Neural cell (in vitro differentiated cells): ENCODE data around the gene CDHR5. TPM values are rescaled to one million over a fixed set of nuclear protein-coding genes. Genes with fewer than 3 reads are reported as not detected.

Experiments
- H2AFZ ChIP-seq: fragments of 200-600, 300-800 bp; sonication (generic), shearing (Covaris generic); 2 replicates; pipeline ENCODE4 v1.6.0; 2014; ENCODE audit warnings: low read depth, mild to moderate bottlenecking, antibody characterized with exemption, low read length, moderate library complexity
- H3F3A ChIP-seq: fragments of 200-600 bp; shearing (Covaris generic); 2 replicates; pipeline ENCODE4 v1.6.1; 2016; ENCODE audit warnings: mild to moderate bottlenecking, moderate library complexity, mixed read lengths, antibody characterized with exemption, low read length; ENCODE audit not compliant: insufficient read depth, poor library complexity, severe bottlenecking
- H3K27ac ChIP-seq: fragments of 200-600, 300-800 bp; sonication (generic), shearing (Covaris generic); 2 replicates; pipeline ENCODE4 v1.5.1; 2014; ENCODE audit warnings: mild to moderate bottlenecking, low read length, moderate library complexity
- H3K27me3 ChIP-seq: fragments of 300-800, 200-600 bp; sonication (generic), shearing (Covaris generic); 2 replicates; pipeline ENCODE4 v1.6.0; 2014; ENCODE audit warnings: mild to moderate bottlenecking, low read depth, low read length, moderate library complexity; ENCODE audit not compliant: insufficient read depth
- H3K36me3 ChIP-seq: fragments of 300-800, 200-600 bp; sonication (generic), shearing (Covaris generic); 2 replicates; pipeline ENCODE4 v1.5.1; 2014; ENCODE audit warnings: mild to moderate bottlenecking, antibody characterized with exemption, low read length, moderate library complexity; ENCODE audit not compliant: insufficient read depth
- H3K4me2 ChIP-seq: fragments of 300-800, 200-600 bp; sonication (generic), shearing (Covaris generic); 2 replicates; pipeline ENCODE4 v1.6.0; 2014; ENCODE audit warnings: mild to moderate bottlenecking, low read length
- H3K4me3 ChIP-seq: fragments of 300-800, 200-600 bp; sonication (generic), shearing (Covaris generic); 2 replicates; pipeline ENCODE4 v1.5.1; 2014; ENCODE audit warnings: mild to moderate bottlenecking, low read length, moderate library complexity
- H3K79me2 ChIP-seq: fragments of 200-600 bp; shearing (Covaris generic); replicated peaks from 2 replicates; pipeline ENCODE4 v1.6.0; 2014; ENCODE audit warnings: mild to moderate bottlenecking, low read length, moderate library complexity; ENCODE audit not compliant: insufficient read depth
- H3K9ac ChIP-seq: fragments of 300-800, 200-600 bp; sonication (generic), shearing (Covaris generic); 2 replicates; pipeline ENCODE4 v1.6.1; 2016; ENCODE audit warnings: mild to moderate bottlenecking, low read length, mixed read lengths
- H3K9me2 ChIP-seq: fragments of 200-600 bp; shearing (Covaris generic); 2 replicates; pipeline ENCODE4 v1.6.1; 2016; ENCODE audit warnings: mild to moderate bottlenecking, low read length, mixed read lengths; ENCODE audit not compliant: insufficient read depth
- H3K9me3 ChIP-seq: fragments of 200-600, 300-800 bp; sonication (generic), shearing (Covaris generic); 2 replicates; pipeline ENCODE4 v1.6.1; 2016; ENCODE audit warnings: mild to moderate bottlenecking, mixed run types, low read length, moderate library complexity, mixed read lengths
- H4K20me1 ChIP-seq: fragments of 200-600 bp; shearing (Covaris generic); 2 replicates; pipeline ENCODE4 v1.6.1; 2016; ENCODE audit warnings: mild to moderate bottlenecking, mixed run types; ENCODE audit not compliant: insufficient read depth
- EP300 ChIP-seq: fragments of 450-650 bp; conservative IDR thresholded peaks from 2 replicates; pipeline ENCODE4 v1.6.1; 2014; ENCODE audit warnings: antibody characterized with exemption, mild to moderate bottlenecking, moderate library complexity; ENCODE audit not compliant: poor library complexity, severe bottlenecking
- EZH2 ChIP-seq: fragments of 200-600, 300-800 bp; shearing (Covaris generic), sonication (generic); IDR thresholded peaks from 2 replicates; pipeline ENCODE4 v1.6.1; 2014; ENCODE audit warnings: antibody characterized with exemption, low read length, borderline replicate concordance, mild to moderate bottlenecking; ENCODE audit not compliant: insufficient read depth, poor library complexity, severe bottlenecking
- MXI1 ChIP-seq: fragments of 450-650 bp; conservative IDR thresholded peaks from 2 replicates; pipeline ENCODE4 v1.6.1; 2014; ENCODE audit warnings: antibody characterized with exemption, mild to moderate bottlenecking; ENCODE audit not compliant: poor library complexity, severe bottlenecking
- POLR2AphosphoS5 ChIP-seq: IDR thresholded peaks from 2 replicates; pipeline ENCODE4 v1.6.1; 2012
- RAD21 ChIP-seq: fragments of 450-650 bp; conservative IDR thresholded peaks from 2 replicates; pipeline ENCODE4 v1.6.1; 2014; ENCODE audit warnings: antibody characterized with exemption, mild to moderate bottlenecking, moderate library complexity
- REST ChIP-seq: IDR thresholded peaks from 2 replicates; pipeline ENCODE4 v1.6.1; 2012; ENCODE audit warnings: borderline replicate concordance
- SMC3 ChIP-seq: fragments of 450-650 bp; conservative IDR thresholded peaks from 2 replicates; pipeline ENCODE4 v1.6.1; 2014; ENCODE audit warnings: antibody characterized with exemption, mild to moderate bottlenecking, moderate library complexity; ENCODE audit not compliant: poor library complexity
- TAF1 ChIP-seq: IDR thresholded peaks from 2 replicates; pipeline ENCODE4 v1.6.1; 2012; ENCODE audit warnings: low read depth
- polyA plus RNA-seq: library from polyadenylated mRNA; depleted of rRNA; stranded (reverse); fragments of >200 nt; gene quantifications from 2 replicates; pipeline ENCODE4 v1.2.3, GENCODE V29; 2014
- TF ChIP-seq, protein P1 (sequence below): fragments of 450-650 bp; IDR thresholded peaks from 2 replicates; pipeline ENCODE4 v1.5.1; 2014; ENCODE audit warnings: antibody characterized with exemption, mild to moderate bottlenecking, moderate library complexity; ENCODE audit not compliant: poor library complexity, severe bottlenecking

Gene CDHR5
- polyA plus RNA-seq, 1 donor from 2014 or later, result not detected

GRCh38 chr11:609341-609811, 15.4 kb downstream of the CDHR5 start:
- no peak overlapping the region for H3K4me3 ChIP-seq
- no peaks in the 10 kb centered on the region for H3K9me3 ChIP-seq
- no peaks in the 10 kb centered on the region for H3K36me3 ChIP-seq
- no peaks in the 10 kb centered on the region for H3F3A ChIP-seq
- H3K9me2 ChIP-seq, result no peaks in the 10 kb centered on the region
- H4K20me1 ChIP-seq, result no peaks in the 10 kb centered on the region
- no peak overlapping the region for H2AFZ ChIP-seq
- H3K79me2 ChIP-seq, result no peaks in the 10 kb centered on the region
- H3K4me2 ChIP-seq, result no peak overlapping the region
- H3K27ac ChIP-seq, result no peak overlapping the region
- TF ChIP-seq RAD21, result no peak
- no peak for TF ChIP-seq MXI1
- TF ChIP-seq EZH2, result no peak
- TF ChIP-seq, protein P1, sequence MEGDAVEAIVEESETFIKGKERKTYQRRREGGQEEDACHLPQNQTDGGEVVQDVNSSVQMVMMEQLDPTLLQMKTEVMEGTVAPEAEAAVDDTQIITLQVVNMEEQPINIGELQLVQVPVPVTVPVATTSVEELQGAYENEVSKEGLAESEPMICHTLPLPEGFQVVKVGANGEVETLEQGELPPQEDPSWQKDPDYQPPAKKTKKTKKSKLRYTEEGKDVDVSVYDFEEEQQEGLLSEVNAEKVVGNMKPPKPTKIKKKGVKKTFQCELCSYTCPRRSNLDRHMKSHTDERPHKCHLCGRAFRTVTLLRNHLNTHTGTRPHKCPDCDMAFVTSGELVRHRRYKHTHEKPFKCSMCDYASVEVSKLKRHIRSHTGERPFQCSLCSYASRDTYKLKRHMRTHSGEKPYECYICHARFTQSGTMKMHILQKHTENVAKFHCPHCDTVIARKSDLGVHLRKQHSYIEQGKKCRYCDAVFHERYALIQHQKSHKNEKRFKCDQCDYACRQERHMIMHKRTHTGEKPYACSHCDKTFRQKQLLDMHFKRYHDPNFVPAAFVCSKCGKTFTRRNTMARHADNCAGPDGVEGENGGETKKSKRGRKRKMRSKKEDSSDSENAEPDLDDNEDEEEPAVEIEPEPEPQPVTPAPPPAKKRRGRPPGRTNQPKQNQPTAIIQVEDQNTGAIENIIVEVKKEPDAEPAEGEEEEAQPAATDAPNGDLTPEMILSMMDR, result no peak
- TF ChIP-seq EP300, result no peak
- TF ChIP-seq SMC3, result no peak
- no peak for TF ChIP-seq POLR2AphosphoS5
- no peak for TF ChIP-seq TAF1
- TF ChIP-seq REST, result no peak
- H3K9ac ChIP-seq, result no peak overlapping the region
- no peaks in the 10 kb centered on the region for H3K27me3 ChIP-seq

DNA sequence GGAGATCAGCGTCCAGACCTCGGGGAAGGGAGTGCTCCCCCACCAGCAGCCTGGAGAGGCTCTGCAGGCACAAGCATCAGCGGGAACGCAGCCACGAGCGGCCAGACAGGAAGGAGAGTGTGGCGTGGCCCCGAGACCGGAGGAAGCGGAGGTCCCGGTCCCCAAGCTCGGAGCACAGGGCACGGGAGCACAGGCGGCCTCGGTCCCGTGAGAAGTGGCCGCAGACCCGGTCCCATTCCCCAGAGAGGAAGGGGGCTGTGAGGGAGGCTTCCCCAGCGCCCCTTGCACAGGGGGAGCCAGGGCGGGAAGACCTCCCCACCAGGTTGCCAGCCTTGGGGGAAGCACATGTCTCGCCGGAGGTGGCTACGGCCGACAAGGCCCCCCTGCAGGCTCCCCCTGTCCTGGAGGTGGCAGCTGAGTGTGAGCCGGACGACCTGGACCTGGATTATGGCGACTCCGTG, 15.9 kb downstream of the CDHR5 start:
- no peaks in the 10 kb centered on the region for H4K20me1 ChIP-seq
- TF ChIP-seq TAF1 (no peak), EZH2 (no peak), REST (no peak), EP300 (no peak), POLR2AphosphoS5 (no peak), MXI1 (no peak), SMC3 (no peak), RAD21 (no peak)
- TF ChIP-seq, protein P1, result no peak

More for the DNA sequence above, 15.9 kb downstream of the CDHR5 start:
- H3F3A ChIP-seq, result no peaks in the 10 kb centered on the region
- no peak overlapping the region for H3K4me2 ChIP-seq
- no peaks in the 10 kb centered on the region for H3K9me3 ChIP-seq
- no peaks in the 10 kb centered on the region for H3K79me2 ChIP-seq
- H3K9ac ChIP-seq, result no peak overlapping the region
- H2AFZ ChIP-seq, result no peak overlapping the region
- H3K27ac ChIP-seq, result no peak overlapping the region
- no peaks in the 10 kb centered on the region for H3K9me2 ChIP-seq
- no peaks in the 10 kb centered on the region for H3K36me3 ChIP-seq
- no peaks in the 10 kb centered on the region for H3K27me3 ChIP-seq
- H3K4me3 ChIP-seq, result no peak overlapping the region
